Measurements from ENCODE around the gene RAD23A.
"Not testable (repeated sequence)": the region's sequence is repeated elsewhere in the genome, so short reads cannot be mapped to it uniquely, and the experiment has no call there.

Gene RAD23A

DNA sequence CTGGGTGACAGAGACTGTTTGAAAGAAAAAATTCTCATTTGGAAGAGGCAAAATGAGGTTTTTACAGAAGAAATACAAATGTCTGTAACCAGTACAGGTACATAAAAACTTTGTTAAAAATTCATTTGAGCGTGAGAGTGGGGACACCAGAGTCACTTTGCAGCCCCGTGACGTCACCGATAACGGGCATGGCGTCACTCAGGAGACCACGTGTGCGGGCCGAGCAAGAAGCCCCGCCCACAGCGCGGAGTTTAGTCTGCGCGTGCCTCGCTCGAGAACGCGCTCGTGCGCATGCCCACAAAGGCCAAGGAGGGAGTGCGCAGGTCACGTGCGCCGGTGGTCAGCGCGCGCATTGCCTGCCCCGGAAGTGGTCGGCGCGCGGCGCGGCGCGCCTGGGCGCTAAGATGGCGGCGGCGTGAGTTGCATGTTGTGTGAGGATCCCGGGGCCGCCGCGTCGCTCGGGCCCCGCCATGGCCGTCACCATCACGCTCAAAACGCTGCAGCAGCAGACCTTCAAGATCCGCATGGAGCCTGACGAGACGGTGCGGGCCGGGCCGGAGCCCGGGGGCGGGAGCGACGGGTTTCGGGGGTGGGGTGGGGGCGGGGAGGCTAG lies at the start of gene RAD23A:
RAD23A (plus strand) TSS at position 384 of the 613 bp plus-strand sequence; CDS start at position 471, 87 bp downstream.
- Mint-ChIP-seq H3K4me1 (peaks cover 17% of the 10 kb centered on the region), H3K27ac (peak within 1 kb of the TSS; percentile 91), H3K4me3 (peak within 1 kb of the TSS; percentile 94), H3K9me3 (no peaks in the 10 kb centered on the region), H3K27me3 (no peaks in the 10 kb centered on the region), H3K36me3 (peaks cover 28% of the 10 kb centered on the region)
- peak; percentile 98 for DNase-seq (ENCODE audit: low spot score in 2 of 2)
- ATAC-seq (ENCODE audit: low read depth): peak; percentile 86

DNA sequence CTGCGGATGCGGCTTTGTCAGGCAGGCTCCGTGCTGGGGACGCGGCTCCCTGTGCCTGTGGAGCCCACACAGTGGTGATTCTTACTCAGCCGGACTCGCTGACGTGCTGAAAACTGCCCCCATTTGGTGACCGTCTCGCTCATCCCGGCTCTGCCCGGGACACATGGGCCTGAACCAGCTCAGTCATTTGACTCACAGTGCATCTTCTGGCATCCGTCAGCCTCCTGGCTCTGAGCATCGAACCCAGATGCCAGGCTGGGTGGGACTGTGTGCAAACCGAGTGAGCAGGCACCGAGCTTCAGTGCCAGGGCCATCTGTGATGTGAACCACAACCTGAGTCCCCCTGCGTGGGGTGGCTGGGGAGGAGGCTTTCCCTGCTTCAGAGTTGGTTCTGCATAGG lies 49.2 kb upstream of the RAD23A start:
- no peak for ATAC-seq (ENCODE audit: low read depth)
- no peaks in the 10 kb centered on the region for H3K27me3 Mint-ChIP-seq
- peaks cover 16% of the 10 kb centered on the region for H3K36me3 Mint-ChIP-seq

DNA sequence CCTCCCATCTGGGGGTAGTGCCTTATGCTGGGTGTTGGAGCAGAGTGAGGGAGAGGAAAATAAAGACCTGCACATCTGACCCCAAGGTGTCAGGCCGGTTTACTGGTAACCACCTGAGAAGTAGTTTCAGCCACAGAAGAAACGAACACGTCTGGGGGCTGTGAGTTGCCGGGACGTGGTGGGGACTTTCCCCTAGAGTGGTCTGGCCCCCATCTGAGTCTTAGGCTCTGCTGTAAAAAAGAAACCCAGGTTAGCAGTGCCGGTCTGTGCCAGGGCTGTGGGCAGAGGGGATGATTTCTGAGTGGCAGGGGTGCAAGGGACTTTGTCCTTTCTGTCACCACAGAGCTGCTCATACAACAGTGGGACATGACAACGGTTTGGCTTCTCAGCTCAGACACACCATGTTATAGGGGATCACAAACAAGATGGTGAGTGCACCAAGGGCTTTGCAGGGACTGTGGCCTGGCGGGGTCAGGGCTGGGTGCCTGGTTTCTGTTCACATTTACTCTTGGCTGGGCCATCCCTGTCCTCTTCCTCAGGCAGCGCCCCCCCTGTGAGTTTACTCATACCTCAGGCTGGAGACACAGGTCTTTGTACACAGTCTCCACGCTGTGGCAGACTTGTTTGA lies 45.7 kb upstream of the RAD23A start:
- no peak overlapping the region for H3K4me3 Mint-ChIP-seq
- peaks cover 8% of the 10 kb centered on the region for H3K36me3 Mint-ChIP-seq
- H3K4me1 Mint-ChIP-seq: no peaks in the 10 kb centered on the region
- no peak overlapping the region for H3K27ac Mint-ChIP-seq
- ATAC-seq (ENCODE audit: low read depth) (no peak), DNase-seq (ENCODE audit: low spot score in 2 of 2) (no peak)
- no peaks in the 10 kb centered on the region for H3K9me3 Mint-ChIP-seq
- H3K27me3 Mint-ChIP-seq: no peaks in the 10 kb centered on the region

More for the DNA sequence above, 49.2 kb upstream of the RAD23A start:
- no peak overlapping the region for H3K27ac Mint-ChIP-seq
- no peak overlapping the region for H3K4me3 Mint-ChIP-seq
- no peak for DNase-seq (ENCODE audit: low spot score in 2 of 2)
- H3K9me3 Mint-ChIP-seq: no peaks in the 10 kb centered on the region
- peaks cover 7% of the 10 kb centered on the region for H3K4me1 Mint-ChIP-seq

DNA sequence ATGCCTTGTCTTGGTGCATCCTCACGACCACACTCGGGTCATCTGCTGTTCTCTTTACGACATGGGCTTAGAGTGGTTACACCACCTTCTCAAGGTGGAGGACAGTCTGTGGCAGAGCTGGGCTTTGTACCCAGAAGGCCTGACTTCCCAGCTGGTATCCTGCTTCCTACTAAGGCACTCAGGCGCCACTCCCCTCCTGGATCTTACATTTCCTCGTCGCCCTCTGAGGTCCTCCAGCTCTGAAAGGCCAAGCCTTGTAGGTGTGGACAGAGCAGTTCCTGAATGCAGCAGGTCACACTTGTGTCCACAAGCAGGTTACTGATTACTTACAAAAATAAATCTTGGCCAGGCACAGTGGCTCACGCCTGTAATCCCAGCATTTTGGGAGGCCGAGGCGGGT lies 38.5 kb upstream of the RAD23A start:
- ATAC-seq (ENCODE audit: low read depth) (no peak), DNase-seq (ENCODE audit: low spot score in 2 of 2) (no peak)
- Mint-ChIP-seq H3K4me1 (no peaks in the 10 kb centered on the region), H3K27me3 (no peaks in the 10 kb centered on the region), H3K36me3 (no peaks in the 10 kb centered on the region), H3K27ac (no peak overlapping the region), H3K4me3 (no peak overlapping the region), H3K9me3 (no peaks in the 10 kb centered on the region)

DNA sequence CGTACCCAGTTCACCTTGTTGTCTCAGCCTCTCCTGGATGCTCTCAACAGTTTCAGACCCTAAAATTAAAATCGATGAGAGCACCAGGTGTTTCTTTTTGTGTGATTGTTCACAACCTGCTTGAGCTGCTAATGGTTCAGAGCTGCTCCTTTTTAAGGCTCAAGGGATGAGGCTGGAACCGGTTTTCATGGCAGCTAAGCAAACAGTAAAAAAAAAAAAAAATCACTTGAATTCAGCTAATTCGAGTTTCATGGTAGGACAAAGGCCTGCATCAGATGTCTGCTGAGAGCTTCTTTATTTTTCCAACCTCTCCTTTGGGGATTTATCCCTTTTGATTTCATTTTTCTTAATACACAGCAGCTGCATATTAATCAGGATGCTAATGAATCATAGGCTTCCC lies 33.1 kb upstream of the RAD23A start:
- peaks cover 4% of the 10 kb centered on the region for H3K4me1 Mint-ChIP-seq
- H3K27me3 Mint-ChIP-seq: peaks cover 2% of the 10 kb centered on the region
- no peaks in the 10 kb centered on the region for H3K9me3 Mint-ChIP-seq
- H3K4me3 Mint-ChIP-seq: no peak overlapping the region
- ATAC-seq (ENCODE audit: low read depth): no peak
- DNase-seq (ENCODE audit: low spot score in 2 of 2): no peak
- no peak overlapping the region for H3K27ac Mint-ChIP-seq
- H3K36me3 Mint-ChIP-seq: no peaks in the 10 kb centered on the region

DNA sequence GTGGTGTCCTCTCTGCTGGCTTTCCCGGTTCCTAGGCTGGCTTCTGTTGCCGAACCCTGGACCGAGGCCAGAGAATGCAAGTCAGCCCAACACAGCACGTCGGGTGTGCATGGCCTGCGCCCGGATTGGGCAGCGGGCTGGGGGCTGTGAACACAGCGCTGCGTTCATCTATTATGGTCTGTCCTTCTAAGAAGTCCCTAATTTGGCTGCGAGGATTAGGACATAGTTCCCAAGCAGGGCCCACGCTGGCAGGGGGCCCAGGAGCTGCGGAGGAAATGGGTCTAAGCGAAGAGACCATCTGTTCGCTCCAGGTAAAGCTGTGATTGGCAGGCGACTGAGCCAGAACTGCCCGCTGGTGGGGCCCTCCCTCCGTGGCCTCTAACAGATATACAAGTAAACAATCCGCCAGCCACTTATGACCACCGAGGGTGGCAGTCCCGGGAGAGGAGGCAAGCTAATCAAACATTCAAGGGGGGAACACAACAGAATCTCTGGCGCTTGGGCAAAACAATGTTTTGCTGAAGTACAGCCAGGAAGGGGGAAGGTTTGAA lies 32.6 kb upstream of the RAD23A start:
- H3K36me3 Mint-ChIP-seq: no peaks in the 10 kb centered on the region
- ATAC-seq (ENCODE audit: low read depth): no peak
- peaks cover 2% of the 10 kb centered on the region for H3K27me3 Mint-ChIP-seq
- H3K4me3 Mint-ChIP-seq: no peak overlapping the region
- H3K27ac Mint-ChIP-seq: no peak overlapping the region
- no peak for DNase-seq (ENCODE audit: low spot score in 2 of 2)
- no peaks in the 10 kb centered on the region for H3K9me3 Mint-ChIP-seq
- peaks cover 4% of the 10 kb centered on the region for H3K4me1 Mint-ChIP-seq

DNA sequence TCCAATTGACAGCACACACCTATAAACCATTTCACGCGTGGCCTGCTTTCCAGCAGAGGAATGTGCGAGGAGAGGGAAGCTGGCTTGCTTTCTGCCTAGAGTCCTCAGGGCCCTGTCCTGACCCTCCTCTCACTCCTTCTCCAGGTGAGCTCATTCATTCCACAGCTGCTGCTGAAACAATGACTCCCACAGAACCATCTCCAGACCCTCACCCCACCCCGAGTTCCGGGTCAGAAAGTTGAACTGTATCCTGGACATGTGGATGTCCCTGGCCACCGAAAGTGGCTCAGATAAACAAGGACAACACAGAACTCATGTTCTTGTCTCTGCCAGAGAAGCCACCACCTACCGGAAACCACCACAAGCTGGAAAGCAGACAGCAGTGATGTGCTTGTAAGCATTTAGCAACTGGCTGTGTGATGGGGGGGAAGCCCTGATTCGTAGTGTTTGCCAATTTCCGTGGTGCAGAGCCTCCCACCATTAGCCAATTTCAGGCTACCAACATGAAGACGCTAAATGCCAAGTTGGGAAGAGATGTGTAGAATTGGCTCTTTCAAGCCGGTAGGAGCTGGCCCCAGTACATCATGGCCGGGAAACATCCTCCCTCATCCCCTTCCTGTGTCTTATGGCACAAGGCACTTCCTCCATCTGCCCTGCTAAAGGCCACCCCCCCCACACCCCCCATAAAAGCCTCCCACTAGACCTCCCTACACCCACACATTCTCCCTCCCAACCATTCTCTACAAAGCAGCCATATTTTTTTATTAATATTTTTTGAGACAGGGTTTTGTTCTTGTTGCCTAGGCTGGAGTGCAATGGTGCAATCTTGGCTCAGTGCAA lies 31.6 kb upstream of the RAD23A start:
- no peak for DNase-seq (ENCODE audit: low spot score in 2 of 2)
- Mint-ChIP-seq H3K27ac (no peak overlapping the region), H3K4me1 (peaks cover 8% of the 10 kb centered on the region), H3K9me3 (no peaks in the 10 kb centered on the region), H3K27me3 (peaks cover 2% of the 10 kb centered on the region), H3K36me3 (no peaks in the 10 kb centered on the region), H3K4me3 (no peak overlapping the region)
- ATAC-seq (ENCODE audit: low read depth): peak; percentile 66

DNA sequence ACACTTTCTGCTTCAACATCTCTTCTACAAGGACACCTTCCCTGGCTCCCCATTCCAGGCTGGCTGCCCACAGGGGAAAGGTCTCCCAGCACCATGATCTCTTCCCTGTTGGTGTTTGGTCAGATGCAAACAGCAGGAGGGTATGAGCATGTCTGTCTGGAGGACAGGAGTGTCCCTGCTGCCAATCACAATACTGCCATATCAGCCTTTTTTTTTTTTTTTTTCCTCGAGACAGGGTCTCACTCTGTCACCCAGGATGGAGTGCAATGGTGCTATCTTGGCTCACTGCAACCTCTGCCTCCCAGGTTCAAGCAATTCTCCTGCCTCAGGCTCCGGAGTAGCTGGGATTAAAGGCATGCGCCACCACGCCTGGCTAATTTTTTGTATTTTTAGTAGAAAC lies 29.8 kb upstream of the RAD23A start:
- DNase-seq (ENCODE audit: low spot score in 2 of 2); H3K27ac Mint-ChIP-seq; H3K36me3 Mint-ChIP-seq; H3K27me3 Mint-ChIP-seq; H3K4me1 Mint-ChIP-seq; H3K4me3 Mint-ChIP-seq; H3K9me3 Mint-ChIP-seq; ATAC-seq (ENCODE audit: low read depth): not testable (repeated sequence)

DNA sequence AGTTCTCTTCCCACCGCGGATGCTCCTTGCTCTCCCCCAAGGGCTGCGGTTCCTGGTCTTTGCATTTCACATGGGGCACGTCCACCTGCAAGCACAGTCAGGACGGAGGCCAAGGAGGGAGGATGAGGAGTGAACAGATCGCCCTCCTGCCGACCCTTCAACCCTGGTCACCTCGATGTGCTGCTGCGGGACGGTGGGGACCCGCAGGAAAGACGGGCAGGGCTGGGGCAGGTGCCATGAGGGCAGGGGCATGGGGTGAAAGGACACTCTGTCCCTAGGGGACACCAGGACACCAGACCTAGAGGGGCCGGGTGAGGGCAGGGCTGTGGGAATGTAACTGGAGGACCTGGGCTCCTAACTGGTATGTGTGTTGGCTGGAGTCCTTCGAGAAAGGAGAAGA lies 27.4 kb upstream of the RAD23A start:
- Mint-ChIP-seq H3K27ac (peak overlapping the region; percentile 94), H3K9me3 (no peaks in the 10 kb centered on the region), H3K27me3 (peaks cover 2% of the 10 kb centered on the region), H3K4me1 (peaks cover 10% of the 10 kb centered on the region), H3K4me3 (no peak overlapping the region), H3K36me3 (peaks cover 5% of the 10 kb centered on the region)
- DNase-seq (ENCODE audit: low spot score in 2 of 2) (no peak), ATAC-seq (ENCODE audit: low read depth) (no peak)

DNA sequence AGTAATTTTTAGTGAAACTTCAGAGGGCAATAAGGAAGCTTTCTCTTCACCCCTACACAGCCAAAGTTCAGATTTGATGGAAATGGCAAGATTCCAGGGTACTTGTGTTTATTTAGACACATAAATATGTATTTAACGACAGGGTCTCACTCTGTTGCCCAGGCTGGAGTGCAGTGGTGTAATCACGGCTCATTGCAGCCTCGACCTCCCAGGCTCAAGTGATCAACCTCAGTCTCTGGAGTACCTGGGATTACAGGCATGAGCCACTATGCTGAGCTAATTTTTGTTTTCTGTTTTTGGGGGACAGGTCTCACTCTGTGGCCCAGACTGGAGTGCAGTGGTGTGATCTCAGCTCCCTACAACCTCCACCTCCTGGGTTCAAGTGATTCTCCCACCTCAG lies 24.6 kb upstream of the RAD23A start:
- no peak for DNase-seq (ENCODE audit: low spot score in 2 of 2)
- ATAC-seq (ENCODE audit: low read depth): no peak
- Mint-ChIP-seq H3K4me1 (peaks cover 5% of the 10 kb centered on the region), H3K4me3 (no peak overlapping the region), H3K27ac (no peak overlapping the region), H3K9me3 (no peaks in the 10 kb centered on the region), H3K36me3 (peaks cover 11% of the 10 kb centered on the region), H3K27me3 (peaks cover 2% of the 10 kb centered on the region)

DNA sequence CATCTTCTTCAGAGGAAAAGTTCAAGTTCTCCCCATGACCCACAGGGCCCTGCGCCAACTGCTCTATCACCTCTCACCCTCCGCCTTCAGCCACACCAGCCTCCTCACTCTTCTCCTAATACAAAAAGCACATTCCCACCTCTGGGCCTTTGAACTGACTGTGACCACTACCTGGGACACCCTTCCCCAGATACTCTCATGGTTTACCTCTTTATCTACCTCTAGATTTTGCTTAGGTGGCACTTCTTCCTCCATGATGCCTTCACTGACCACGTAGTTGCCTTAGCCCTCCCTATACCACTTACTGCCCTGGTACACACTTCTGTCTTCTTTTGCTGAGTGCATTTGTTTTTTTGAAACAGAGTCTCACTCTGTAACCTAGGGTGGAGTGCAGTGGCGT lies 22.7 kb upstream of the RAD23A start:
- peaks cover 18% of the 10 kb centered on the region for H3K36me3 Mint-ChIP-seq
- no peak for ATAC-seq (ENCODE audit: low read depth)

DNA sequence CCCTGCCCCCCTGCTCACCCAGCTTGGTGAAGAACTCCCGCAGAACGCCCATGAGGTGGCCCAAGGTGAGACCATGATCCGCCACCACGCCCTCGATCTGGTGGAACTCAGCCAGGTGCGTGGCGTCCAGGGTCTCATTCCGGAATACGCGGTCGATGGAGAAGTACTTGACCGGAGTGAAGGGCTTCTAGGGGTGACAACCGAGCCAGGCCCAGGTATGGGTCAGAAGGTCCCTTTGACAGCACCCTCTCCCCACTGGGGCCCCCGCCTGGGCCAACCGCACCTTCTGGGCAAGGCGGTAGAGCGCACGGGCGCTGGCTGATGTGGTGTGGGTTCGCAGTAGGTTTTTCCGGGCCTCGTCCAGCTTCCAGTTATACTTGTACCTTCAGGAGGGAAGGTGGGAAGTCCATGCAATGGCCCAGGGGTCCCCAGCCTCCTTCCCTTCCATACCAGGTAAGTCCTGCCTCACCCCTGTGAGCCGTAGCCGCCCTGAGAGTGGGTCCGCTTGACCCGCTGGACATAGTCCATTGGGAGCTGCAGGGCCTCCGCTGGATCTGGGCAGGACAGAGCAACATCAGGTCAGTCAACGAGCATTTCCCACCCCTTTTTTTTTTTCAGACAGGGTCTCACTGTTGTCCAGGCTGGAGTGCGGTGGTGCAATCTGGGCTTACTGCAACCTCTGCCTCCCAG lies 20.9 kb upstream of the RAD23A start:
- Mint-ChIP-seq H3K27ac (no peak overlapping the region), H3K4me3 (no peak overlapping the region), H3K9me3 (no peaks in the 10 kb centered on the region), H3K27me3 (no peaks in the 10 kb centered on the region), H3K4me1 (no peaks in the 10 kb centered on the region), H3K36me3 (peaks cover 25% of the 10 kb centered on the region)
- ATAC-seq (ENCODE audit: low read depth) (no peak), DNase-seq (ENCODE audit: low spot score in 2 of 2) (no peak)

More for the DNA sequence above, 22.7 kb upstream of the RAD23A start:
- H3K4me1 Mint-ChIP-seq: peaks cover 5% of the 10 kb centered on the region
- no peaks in the 10 kb centered on the region for H3K27me3 Mint-ChIP-seq
- no peak overlapping the region for H3K4me3 Mint-ChIP-seq
- no peak for DNase-seq (ENCODE audit: low spot score in 2 of 2)
- H3K9me3 Mint-ChIP-seq: no peaks in the 10 kb centered on the region
- no peak overlapping the region for H3K27ac Mint-ChIP-seq

DNA sequence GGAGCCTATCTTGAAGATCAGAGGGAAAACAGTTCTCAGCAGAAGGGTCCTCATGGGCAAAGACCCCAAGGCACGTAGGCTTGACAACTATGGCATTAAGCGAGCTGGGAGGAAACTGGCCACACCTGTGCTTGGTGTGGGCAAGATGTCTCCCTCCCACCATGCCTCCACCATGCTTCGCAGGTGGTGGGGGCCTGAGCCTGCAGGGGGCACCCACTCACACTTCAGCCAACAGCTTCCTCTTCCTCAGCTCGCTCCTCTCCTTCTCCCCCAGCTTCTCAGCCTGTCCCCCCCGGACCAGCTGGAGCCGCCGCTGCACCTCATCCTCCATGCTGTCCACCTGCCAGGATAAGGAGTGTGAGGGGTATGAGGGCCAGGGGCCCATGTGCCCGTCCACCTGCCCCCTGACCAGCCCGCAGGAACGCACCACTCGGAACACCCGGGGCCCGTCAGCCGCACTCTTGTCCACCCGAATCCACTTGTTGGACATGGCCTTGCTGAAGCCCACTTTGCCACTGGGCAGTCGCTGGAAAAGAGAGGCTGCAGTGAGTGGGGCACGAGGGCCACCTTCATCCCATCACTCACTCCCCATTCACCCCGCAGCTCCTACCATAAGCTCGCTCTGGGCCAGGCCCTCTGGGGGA lies 15.5 kb upstream of the RAD23A start:
- H3K27me3 Mint-ChIP-seq: no peaks in the 10 kb centered on the region
- no peak for DNase-seq (ENCODE audit: low spot score in 2 of 2)
- H3K36me3 Mint-ChIP-seq: peaks cover 16% of the 10 kb centered on the region
- H3K27ac Mint-ChIP-seq: no peak overlapping the region
- peaks cover 16% of the 10 kb centered on the region for H3K4me1 Mint-ChIP-seq
- H3K9me3 Mint-ChIP-seq: no peaks in the 10 kb centered on the region
- ATAC-seq (ENCODE audit: low read depth): no peak
- H3K4me3 Mint-ChIP-seq: no peak overlapping the region

All from memory B cell (primary cell).